Panc1 (cell line): ENCODE measurements around the gene LAMA1. TPM values are rescaled to one million over a fixed set of nuclear protein-coding genes. Genes with fewer than 3 reads are reported as not detected.

Experiments
- ATAC-seq: fragments of 200-7000 bp; cut with Tn5 transposase; 2 replicates; pipeline ENCODE4 v1.9.1; 2020; ENCODE audit warnings: mild to moderate bottlenecking, moderate library complexity
- BruUV-seq: library from RNA; stranded (reverse); fragments of 400-500 nt; replicated peaks from 2 replicates; lab custom pipeline; 2021; lab: Mats Ljungman, UMichigan
- CTCF ChIA-PET: fragments of 300-600 bp; sonication (Branson Sonifier 250); formaldehyde crosslinking; loops from one replicate; lab custom pipeline; 2022; ENCODE audit warnings: antibody characterized with exemption; lab: Charles Lee
- POLR2A ChIA-PET: fragments of 300-600 bp; sonication (Branson Sonifier 250); formaldehyde crosslinking; loops from one replicate; lab custom pipeline; 2022; ENCODE audit warnings: antibody characterized with exemption; lab: Charles Lee
- DNase-seq: peaks from one replicate; pipeline ENCODE4 v3.0.0-alpha.2; 2010; ENCODE audit warnings: low read depth, low spot score
- H3K27ac ChIP-seq: 2 replicates; pipeline ENCODE4 v1.5.1; 2011; ENCODE audit warnings: mild to moderate bottlenecking, low read length, inconsistent platforms
- H3K27me3 ChIP-seq: fragments of 200-500 bp; sonication (Bioruptor generic); 2 replicates; pipeline ENCODE4 v1.6.0; 2014; ENCODE audit warnings: low read length, inconsistent platforms; ENCODE audit not compliant: control insufficient read depth, insufficient read depth
- H3K36me3 ChIP-seq: fragments of 200-500 bp; sonication (Bioruptor generic); 2 replicates; pipeline ENCODE4 v1.5.1; 2014; ENCODE audit warnings: inconsistent platforms, mild to moderate bottlenecking, low read length, moderate library complexity; ENCODE audit not compliant: control insufficient read depth, insufficient read depth
- H3K4me1 ChIP-seq: 2 replicates; pipeline ENCODE4 v1.5.1; 2011; ENCODE audit warnings: inconsistent platforms, mild to moderate bottlenecking, low read length, moderate library complexity; ENCODE audit not compliant: control insufficient read depth, insufficient read depth
- H3K4me3 ChIP-seq, 2 experiments: 2 replicates each; pipeline ENCODE4 v1.5.1; 2011 to 2012; ENCODE audit warnings: low read depth in 2 of 2, low read length in 2 of 2, mild to moderate bottlenecking in 2 of 2, inconsistent platforms in 1 of 2, moderate library complexity in 1 of 2
- H3K9me3 ChIP-seq: fragments of 200-500 bp; sonication (Bioruptor generic); 2 replicates; pipeline ENCODE4 v1.5.1; 2014; ENCODE audit warnings: low read depth, mild to moderate bottlenecking, inconsistent platforms, low read length, moderate library complexity; ENCODE audit not compliant: control insufficient read depth, insufficient read depth
- CTCF ChIP-seq: fragments of 450-650 bp; IDR thresholded peaks from 2 replicates; pipeline ENCODE4 v1.5.1; 2017; ENCODE audit warnings: mild to moderate bottlenecking
- POLR2AphosphoS5 ChIP-seq: IDR thresholded peaks from 2 replicates; pipeline ENCODE4 v1.6.1; 2012; ENCODE audit warnings: mild to moderate bottlenecking, low read depth, low read length, moderate library complexity
- REST ChIP-seq, 2 experiments: IDR thresholded peaks; 2 replicates each; pipeline ENCODE4 v1.6.1; 2011 to 2012; ENCODE audit warnings: low read depth in 2 of 2, control low read depth in 1 of 2, low read length in 1 of 2, mild to moderate bottlenecking in 1 of 2, moderate library complexity in 1 of 2; ENCODE audit not compliant: insufficient read depth in 1 of 2
- SIN3A ChIP-seq: IDR thresholded peaks from 2 replicates; pipeline ENCODE4 v1.6.1; 2012; ENCODE audit warnings: low read depth, mild to moderate bottlenecking, low read length, moderate library complexity, borderline replicate concordance; ENCODE audit not compliant: insufficient read depth
- TCF7L2 ChIP-seq: IDR thresholded peaks from 2 replicates; pipeline ENCODE4 v1.6.1; 2011; ENCODE audit warnings: mild to moderate bottlenecking, low read depth, low read length, inconsistent platforms
- in situ Hi-C: cut with HindIII; loops from 2 replicates; pipeline ENCODE4 v1.10.0; 2016; ENCODE audit warnings: low sequenced_read_pairs, low pct_unique_long_range_greater_than_20kb
- intact Hi-C: fragments of 100-400 bp; cut with micrococcal nuclease; formaldehyde crosslinking; loops from one replicate; pipeline ENCODE4 v1.10.0; 2022; ENCODE audit not compliant: unreplicated experiment
- total RNA-seq: library from RNA; stranded (reverse); gene quantifications from one replicate; pipeline ENCODE4 v1.2.1, GENCODE V29; 2021; ENCODE audit not compliant: unreplicated experiment

LAMA1 gene
- total RNA-seq, 1 experiment from 2014 or later, result 0.03 TPM

GRCh38 chr18:7155092-7155491 is 37.5 kb upstream of the LAMA1 start:
- H3K27ac ChIP-seq, result no peak overlapping the region
- ATAC-seq, result no peak
- CTCF ChIA-PET, result no interaction called here
- no peak overlapping the region for H3K4me3 ChIP-seq
- H3K4me1 ChIP-seq, result no peaks in the 10 kb centered on the region
- H3K36me3 ChIP-seq, result no peaks in the 10 kb centered on the region
- no TSS peak for BruUV-seq
- no peak for DNase-seq
- H3K27me3 ChIP-seq, result no peaks in the 10 kb centered on the region
- intact Hi-C loops, result no loop called here
- POLR2A ChIA-PET, result interaction anchor here (0.6 kb wide), 1 partner anchor 1175 kb away, joined by 6 read pairs; no protein-coding TSS in a partner anchor
- in situ Hi-C loops, result no loop called here
- no peaks in the 10 kb centered on the region for H3K9me3 ChIP-seq
- TF ChIP-seq CTCF (no peak), TCF7L2 (no peak), POLR2AphosphoS5 (no peak)

- DNase-seq (no peak), ATAC-seq (no peak)
- TF ChIP-seq TCF7L2 (no peak), REST (IDR thresholded peaks at IDR 0.05; ENCODE audit: insufficient read depth in 1 of 2, low read depth in 2 of 2, low read length in 1 of 2) (no peak)
- ChIA-PET POLR2A (no interaction called here), CTCF (no interaction called here)
- no peaks in the 10 kb centered on the region for H3K36me3 ChIP-seq
- H3K27ac ChIP-seq, result no peak overlapping the region
- in situ Hi-C loops (no loop called here), intact Hi-C loops (no loop called here)
- H3K4me3 ChIP-seq, result no peak overlapping the region
- H3K4me1 ChIP-seq, result no peaks in the 10 kb centered on the region
- H3K27me3 ChIP-seq, result no peaks in the 10 kb centered on the region
- no peaks in the 10 kb centered on the region for H3K9me3 ChIP-seq
- no TSS peak for BruUV-seq
Measured at GRCh38 chr18:7152440-7152839, 34.8 kb upstream of the LAMA1 start.

- in situ Hi-C loops (no loop called here), intact Hi-C loops (no loop called here)
- Histone ChIP-seq H3K27ac (no peak overlapping the region), H3K4me1 (no peaks in the 10 kb centered on the region), H3K27me3 (no peaks in the 10 kb centered on the region), H3K9me3 (no peaks in the 10 kb centered on the region), H3K4me3 (no peak overlapping the region), H3K36me3 (no peaks in the 10 kb centered on the region)
- ChIA-PET CTCF (interaction anchor here (0.6 kb wide), 1 partner anchor 213 kb away, joined by 3 read pairs; no protein-coding TSS in a partner anchor), POLR2A (no interaction called here)
- TF ChIP-seq SIN3A (no peak), REST (IDR thresholded peaks at IDR 0.05; ENCODE audit: insufficient read depth in 1 of 2, low read depth in 2 of 2, low read length in 1 of 2) (no peak), CTCF (no peak), TCF7L2 (no peak), POLR2AphosphoS5 (no peak)
- no TSS peak for BruUV-seq
- no peak for DNase-seq
- ATAC-seq, result no peak
Measured at GRCh38 chr18:7147399-7147798, 29.8 kb upstream of the LAMA1 start.
